ENCODE data around the gene CEP135.
"Not testable (repeated sequence)": the region's sequence is repeated elsewhere in the genome, so short reads cannot be mapped to it uniquely, and the experiment has no call there.

The CEP135 gene

DNA sequence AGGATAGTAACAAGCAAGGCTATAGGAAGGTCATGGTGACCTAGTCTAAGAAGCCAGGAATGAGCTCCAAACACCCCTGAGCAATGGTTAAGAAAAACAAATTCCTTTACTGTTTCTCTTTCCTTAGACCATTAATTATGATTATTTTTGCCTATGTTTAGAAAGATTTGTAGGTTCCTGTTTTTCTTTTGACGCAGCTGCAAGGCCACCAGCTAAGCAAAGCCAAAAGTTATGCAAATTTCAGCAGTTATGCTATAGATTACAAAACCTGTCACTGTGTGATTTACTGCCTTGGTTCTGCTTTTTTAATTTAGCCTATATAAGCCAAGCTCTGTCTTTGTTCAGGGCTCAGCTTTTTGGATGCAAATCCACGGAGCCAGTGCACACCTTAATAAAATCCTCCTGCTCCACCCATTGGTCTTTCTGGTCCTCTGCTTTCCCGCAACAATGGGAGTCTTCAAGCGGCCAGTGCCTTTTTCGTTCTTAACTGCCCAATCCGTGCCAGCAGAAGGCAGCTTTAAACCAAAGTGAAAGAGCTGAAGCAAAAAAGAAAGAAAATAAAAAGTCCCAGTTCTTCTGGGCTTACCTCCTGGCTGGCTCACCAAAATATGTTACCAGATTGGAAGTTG lies 1.4 kb upstream of the CEP135 start:
- no peak for DNase-seq (ENCODE audit: low spot score)

DNA sequence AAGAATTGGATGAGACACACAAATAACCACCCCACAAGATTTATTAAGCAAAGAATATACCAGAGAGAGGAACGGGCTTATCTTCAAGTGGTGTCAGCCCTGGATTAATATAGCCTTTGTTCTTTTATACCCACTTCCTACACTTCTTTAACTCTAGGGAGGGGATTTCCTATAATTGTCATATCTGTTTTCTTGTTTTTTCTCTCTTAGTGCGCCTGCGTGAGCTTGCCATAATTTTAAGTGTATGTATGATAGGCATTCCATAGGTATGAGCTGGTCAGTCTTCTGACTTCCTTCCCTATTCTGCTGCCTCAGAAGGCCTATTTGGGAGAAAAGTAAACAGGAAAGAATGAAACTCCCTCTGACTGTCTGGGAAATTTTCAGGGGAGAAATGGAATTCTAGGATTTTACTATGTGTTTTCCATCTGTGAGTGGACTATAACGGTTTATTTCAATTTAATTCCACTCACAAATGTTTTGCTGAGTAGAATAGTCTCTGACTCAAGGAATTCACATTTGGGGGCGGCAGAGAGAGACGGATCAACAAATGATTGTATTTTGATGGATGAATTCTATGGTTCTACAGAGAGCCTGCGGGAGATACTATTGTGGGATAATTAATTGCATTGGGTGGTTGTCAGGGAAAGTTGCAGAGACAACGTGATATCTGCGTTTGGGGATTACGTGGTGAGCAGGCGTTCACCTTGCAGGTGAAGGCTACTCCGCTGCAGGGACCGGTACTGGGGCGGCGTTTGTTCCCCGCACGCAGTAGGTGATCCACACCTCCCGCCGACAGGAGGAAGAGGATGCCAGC lies 626 bp upstream of the CEP135 start:
- no peak for DNase-seq (ENCODE audit: low spot score)

DNA sequence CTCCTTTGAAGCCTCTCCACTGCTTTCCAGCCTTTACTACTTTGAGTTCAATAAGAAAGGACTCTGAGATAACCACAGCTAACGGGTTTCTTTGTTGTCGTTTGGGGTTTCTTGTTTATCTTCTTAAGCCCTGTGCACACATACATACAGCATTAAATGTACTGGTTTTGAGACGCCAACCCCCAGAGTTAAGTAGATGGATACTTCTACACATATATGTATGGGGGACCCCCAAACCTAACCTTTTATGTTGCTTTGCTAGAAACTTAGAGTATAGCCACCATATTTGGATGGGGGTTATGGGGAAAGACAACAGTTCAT lies 697 bp downstream of the CEP135 start:
- DNase-seq (ENCODE audit: low spot score), result no peak

DNA sequence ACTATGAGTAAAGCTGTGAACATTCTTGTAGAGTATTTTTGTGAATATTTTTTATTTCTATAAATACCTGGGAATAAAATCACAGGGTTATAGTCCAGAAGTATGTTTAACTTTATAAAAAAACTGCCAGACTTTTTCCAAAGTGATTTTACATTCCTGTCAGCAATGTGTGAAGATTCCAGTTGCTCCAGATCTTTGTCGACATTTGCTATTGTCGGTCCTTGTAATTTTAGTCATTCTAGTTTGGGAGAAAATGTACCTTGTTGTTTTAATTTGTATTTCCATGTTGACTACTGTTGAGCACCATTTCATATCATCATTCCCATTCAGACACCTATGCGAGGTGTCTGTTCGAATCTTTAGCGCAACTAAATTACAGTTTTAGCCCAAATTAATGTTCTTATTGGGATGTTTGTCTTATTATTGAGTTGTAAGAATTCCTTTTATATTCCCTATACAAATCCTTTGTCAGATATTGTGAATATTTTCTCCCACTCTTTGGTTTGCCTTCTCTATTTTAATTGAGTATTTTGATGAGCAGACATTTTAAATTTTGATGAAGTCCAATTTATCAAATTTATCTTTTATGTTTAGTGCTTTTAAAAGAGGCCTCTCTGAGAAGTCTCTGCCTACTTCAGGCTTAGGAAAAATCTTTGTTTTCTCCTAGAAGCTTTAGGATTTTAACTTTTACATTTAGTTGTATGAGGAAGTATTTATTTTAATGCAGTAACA lies 2.6 kb downstream of the CEP135 start:
- no peak for DNase-seq (ENCODE audit: low spot score)

DNA sequence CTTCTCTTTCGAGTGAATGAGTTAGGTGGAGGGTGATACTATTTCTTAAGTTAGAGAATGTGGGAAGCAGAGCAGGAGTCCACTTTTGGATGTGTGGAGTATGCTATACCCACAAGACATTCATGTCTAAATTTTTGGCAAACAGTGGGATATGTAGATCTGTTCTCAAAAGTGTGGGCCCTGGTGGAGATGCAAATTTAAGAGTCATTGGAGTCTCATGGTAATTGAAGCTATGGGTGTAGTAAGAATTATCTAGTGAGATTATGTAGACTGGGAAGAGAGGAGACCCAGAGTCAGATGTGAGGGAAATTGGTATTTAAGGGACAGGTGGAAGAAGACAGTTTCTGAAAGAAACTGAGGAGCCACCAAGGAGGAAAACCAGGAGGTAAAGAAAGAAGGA lies 7.0 kb downstream of the CEP135 start:
- DNase-seq (ENCODE audit: low spot score), result no peak

DNA sequence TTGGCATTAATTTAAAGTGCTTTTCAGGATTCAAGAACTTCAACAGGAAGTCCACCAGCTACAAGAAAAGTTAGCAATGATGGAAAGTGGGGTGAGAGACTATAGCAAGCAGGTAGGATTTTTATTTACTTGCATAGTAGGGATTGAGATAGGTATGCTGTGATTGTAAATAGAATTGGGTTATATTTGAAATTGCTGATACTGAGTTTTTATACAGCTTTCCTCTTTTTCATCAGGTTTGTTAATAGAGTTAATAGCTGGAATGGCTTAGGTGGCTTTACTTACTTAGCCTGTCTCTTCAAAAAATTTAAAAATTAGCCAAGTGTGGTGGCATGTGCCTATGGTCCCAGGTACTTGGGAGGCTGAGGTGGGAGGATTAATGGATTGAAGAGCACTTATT lies 10.9 kb downstream of the CEP135 start:
- DNase-seq (ENCODE audit: low spot score), result no peak

DNA sequence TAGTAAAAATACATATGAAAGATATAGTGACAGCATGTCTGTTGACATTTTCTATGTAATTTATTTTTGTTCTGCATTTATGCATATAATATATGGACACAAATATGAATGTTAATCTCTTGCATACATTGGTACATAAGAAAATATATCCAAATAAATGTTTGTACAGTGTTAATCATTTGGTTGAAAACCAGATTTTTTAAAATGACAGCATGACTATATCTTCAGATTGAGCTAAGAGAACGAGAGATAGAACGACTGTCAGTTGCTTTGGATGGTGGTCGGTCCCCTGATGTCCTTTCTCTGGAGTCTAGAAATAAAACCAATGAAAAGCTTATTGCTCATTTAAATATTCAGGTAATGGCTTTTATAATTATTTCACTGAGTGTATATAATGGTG lies 15.3 kb downstream of the CEP135 start:
- no peak for DNase-seq (ENCODE audit: low spot score)

DNA sequence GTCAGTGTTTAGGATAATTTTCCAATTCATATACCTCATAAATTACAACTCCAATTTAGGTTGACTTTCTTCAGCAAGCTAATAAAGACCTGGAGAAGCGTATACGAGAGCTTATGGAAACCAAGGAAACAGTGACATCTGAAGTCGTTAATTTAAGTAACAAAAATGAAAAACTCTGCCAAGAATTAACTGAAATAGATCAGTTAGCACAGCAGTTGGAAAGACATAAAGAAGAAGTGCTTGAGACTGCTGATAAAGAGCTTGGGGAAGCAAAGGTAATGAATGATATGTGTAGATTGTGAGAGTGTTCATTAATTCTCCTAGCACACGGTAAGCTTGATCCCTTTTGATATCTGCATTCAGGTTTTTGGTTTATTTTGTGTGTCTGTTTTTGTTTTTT lies 16.8 kb downstream of the CEP135 start:
- DNase-seq (ENCODE audit: low spot score), result no peak

DNA sequence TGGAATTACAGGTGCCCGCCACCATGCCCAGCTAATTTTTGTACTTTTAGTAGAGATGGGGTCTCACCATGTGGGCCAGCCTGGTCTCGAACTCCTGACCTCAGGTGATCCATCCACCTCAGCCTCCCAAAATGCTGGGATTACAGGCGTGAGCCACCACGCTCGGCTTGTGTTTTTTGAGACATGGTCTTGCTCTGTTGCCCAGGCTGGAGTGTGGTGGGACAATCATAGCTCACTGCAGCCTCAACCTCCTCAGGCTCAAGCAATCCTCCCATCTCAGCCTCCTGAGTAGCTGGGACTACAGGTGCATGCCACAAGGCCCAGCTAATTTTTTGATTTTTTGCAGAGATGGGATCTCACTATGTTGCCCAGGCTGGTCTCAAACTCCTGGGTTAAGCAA lies 17.6 kb downstream of the CEP135 start:
- DNase-seq (ENCODE audit: low spot score), result not testable (repeated sequence)

DNA sequence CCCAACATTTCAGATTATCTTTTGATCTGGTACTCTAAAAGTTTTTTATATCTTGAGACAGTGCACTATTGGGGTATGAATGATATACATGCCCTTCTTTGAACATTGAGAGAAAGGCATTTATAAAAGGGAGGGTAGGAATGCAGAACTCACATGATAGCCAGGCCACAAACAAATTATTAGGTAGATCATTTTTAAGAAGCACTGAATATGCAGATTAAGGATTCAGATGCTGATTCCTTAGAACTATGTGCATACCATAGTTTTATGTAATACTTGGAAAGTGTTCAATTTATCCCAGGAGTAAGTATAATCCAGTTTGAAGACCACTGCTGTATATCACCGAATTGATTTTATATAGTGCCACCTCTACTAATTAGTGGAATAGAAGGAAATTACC lies 18.6 kb downstream of the CEP135 start:
- DNase-seq (ENCODE audit: low spot score), result no peak

DNA sequence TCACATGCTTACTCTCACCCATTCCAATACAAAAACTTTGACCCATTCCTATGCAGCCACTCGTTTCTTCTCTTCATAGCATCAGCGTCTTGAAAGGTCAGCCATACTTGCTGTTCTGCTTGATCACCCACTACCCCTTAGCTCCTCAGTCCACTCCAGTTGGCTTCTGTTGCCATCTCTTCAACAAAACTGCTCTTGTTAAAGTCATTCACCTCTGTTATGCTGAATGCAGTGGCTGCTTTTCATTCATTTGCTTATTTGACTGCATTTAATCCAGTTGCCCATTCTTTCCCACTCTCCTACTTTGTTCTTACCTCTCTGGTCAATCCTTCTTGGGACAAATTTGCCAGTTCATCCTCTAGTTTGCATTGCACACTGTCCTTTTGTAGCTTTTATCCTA lies 24.9 kb downstream of the CEP135 start:
- no peak for DNase-seq (ENCODE audit: low spot score)

DNA sequence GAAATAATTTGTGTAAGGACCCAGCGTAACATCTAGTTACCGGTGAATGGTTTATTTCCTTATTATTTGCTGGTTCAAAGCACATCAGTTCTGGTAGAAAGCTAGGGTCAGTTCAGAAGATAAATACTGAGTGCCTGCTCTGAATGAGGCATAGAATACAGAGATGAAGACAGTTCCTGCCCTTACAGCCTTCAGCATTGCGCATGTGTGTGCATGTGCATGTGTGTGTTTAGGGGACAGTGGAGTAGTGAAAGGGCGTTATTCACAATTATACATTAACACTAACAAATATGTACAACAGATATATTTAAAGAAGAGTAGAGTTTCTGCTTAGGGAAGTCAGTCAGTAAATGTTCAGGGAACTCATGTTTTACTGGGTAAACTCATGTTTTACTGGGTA lies 29.1 kb downstream of the CEP135 start:
- DNase-seq (ENCODE audit: low spot score), result no peak

DNA sequence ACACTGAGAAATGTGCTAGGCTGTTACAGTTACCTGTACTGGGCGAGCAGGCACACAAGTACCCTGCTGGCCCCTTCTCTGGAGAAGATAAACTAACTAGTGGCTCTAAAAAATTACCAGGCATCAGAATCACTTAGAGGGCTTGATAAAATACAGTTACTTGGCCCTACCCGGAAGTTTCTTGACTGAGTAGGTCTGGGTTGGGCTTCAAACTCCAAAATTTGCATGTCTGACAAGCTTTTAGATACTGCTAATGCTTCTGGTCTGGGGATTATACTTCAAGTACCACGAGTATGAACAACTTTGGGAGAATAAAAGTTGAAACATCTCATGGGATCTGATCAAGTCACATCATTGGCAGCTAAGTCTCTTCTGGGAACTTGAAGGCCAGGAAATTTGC lies 30.8 kb downstream of the CEP135 start:
- DNase-seq (ENCODE audit: low spot score), result no peak

DNA sequence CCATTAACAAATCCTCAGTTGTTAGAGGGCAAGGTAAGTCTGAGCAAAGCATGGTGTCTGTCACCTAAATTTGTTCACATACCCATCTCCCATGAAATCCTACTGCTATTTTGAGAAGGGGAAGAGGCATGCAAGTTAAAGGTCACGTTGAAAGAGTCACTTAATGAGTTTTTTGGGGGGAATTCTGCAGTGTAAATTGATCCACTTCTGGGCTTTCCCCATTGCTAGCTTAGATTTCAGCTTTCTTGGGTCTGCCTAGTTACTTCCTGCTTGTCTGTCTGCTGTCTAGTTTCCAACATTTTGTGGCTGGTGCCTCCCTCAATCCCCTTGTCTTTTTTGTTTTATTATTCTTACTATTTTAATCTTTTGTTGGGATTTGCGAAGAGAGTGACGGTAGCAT lies 32.0 kb downstream of the CEP135 start:
- no peak for DNase-seq (ENCODE audit: low spot score)

DNA sequence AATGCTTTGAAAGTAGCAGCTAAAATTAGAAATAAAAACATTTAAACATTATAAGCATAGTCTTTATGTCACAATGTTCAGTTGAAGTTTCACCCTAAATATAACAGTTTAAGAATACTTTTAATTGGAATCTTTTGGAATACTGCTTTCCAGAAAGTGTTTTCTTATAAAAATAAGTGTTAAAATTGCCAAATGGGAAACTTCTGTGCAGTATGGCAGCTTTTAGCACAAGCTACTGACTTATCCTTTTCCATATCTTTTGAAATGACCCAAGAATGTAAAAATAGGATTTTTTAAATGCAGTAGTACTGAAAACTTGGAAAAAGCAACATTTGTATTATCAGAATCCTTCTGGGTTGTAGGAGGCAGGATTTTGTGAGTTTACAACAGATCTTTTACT lies 34.2 kb downstream of the CEP135 start:
- no peak for DNase-seq (ENCODE audit: low spot score)

DNA sequence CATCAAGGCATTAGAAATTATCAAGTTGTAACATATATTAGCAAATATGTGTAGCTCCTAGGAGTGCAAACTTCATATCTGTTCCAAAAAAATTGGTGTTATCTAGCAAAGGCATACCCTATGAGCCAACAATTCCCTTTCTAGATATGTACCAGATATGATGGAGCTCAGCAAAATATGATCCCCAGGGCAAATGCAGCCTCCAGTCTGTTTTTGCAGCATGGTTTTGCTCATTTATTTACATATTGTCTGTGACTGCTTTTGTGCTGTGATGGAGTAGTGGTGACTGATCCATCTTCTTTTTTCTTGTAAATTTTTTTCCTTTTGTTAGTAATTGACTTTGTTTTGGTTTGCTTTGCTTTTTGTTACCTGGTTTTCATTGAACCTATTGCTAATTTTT lies 41.0 kb downstream of the CEP135 start:
- DNase-seq (ENCODE audit: low spot score), result no peak

DNA sequence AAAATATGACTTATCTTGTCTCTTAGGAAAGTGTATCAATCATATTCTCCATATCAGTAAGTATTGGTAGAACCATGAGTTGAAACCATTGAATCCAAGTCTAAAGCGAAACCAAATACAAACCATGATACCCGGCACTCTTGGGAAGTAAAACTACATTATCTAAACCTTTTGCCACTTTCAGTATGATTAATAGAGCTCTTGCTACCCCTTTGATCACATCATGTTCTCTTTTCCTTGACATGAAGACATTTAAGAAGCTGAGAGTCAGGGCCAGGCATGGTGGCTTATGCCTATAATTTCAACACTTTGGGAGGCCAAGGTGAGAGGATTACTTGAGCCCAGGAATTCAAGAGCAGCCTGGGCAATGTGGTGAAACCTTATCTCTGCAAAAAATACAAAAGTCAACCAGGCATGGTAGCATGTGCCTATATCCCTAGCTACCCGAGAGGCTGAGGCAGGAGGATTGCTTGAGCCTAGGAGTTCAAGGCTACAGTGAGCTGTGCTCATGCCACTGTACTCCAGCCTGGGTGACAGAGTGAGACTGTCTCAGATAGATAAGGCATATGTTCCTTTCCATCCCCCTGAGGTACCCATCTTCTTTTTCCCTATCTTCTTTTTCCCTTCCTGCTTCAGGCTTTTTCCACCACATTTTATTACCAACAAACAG lies 45.4 kb downstream of the CEP135 start:
- no peak for DNase-seq (ENCODE audit: low spot score)

DNA sequence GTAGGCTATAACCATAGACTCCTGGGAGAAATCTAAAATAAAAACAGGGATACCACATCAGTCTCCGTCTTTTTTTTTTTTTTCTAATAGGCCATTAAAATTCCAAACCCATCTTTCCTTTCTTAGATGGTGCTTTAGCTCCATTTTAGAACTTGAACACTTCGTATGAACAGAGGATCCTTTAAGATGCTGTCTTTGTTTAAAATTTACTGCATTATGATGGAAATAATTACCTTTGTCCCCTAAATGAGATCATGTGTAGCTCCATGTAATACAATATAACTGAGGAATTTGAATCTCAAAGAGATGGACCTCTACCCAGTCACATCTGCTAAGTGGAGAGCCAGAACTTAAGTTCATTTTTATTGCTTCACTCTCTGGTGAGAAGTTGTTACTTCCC lies 47.9 kb downstream of the CEP135 start:
- DNase-seq (ENCODE audit: low spot score), result no peak

DNA sequence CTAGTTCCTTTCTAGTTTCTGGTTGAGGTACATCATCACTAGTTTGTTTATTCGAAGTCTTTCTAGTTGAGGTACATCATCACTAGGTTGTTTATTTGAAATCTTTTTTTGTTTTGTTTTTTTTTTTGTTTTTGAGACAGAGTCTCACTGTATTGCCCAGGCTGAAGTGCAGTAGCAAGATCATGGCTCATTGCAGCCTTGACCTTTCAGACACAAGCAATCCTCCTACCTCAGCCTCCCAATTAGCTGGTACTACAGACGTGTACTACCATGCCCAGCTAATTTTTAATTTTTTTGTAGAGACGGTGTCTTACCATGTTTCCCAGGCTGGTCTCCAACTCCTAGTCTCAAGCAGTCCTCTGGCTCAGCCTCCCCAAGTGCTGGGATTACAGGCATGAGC lies 54.9 kb downstream of the CEP135 start:
- no peak for DNase-seq (ENCODE audit: low spot score)

DNA sequence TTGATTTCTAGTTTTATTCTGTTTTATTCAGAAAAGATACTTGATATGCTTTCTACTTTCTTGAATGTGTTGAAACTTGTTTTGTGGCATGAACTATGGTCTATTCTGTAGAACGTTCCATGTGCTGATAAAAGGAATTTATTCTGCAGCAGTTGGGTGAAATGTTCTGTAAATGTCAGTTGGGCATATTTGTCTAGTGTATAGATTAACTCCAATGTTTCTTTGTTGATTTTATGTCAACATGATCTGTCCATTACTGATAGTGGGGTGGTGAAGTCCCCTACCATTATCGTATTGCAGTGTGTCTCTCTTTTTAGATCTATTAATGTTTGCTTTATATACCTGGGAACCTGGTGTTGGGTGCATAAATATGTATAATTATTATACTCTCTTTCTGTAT lies 55.5 kb downstream of the CEP135 start:
- DNase-seq (ENCODE audit: low spot score), result no peak

DNA sequence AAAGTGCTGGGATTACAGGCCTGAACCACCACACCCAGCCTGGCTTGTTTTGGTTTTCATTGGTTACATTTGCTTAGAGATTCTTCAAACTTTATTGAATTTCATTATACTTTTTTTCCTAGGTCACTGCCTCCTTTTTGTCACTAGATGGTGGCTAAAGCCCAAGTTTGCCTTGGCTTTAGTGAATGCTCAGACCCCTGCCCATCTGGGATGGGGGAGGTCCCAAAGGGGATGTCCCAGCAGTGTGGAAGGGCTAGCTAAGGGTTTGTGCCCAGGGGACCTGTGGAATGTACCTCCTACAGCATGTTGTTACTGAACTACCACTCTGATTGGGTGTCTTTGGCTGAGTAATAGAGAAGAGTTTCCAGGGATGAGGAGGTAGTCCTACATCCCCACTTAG lies 58.4 kb downstream of the CEP135 start:
- DNase-seq (ENCODE audit: low spot score), result no peak

DNA sequence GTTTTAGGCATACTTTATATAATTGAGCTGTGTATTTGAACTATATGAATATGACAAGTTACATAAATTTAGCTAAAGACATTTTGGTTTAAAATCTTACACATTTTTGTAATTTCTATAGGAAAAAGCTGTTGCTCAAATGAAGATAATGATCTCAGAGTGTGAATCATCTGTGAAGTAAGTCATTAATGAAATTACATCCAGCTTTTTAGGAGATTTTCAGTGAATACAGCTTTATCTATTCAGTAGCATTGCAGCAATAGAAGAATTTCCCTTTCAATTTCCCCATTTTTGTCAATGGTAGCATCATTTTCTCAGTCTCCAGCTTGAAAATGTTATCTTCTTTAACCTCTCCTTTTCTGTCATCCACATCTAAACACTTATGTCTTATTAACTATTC lies 59.5 kb downstream of the CEP135 start:
- no peak for DNase-seq (ENCODE audit: low spot score)

DNA sequence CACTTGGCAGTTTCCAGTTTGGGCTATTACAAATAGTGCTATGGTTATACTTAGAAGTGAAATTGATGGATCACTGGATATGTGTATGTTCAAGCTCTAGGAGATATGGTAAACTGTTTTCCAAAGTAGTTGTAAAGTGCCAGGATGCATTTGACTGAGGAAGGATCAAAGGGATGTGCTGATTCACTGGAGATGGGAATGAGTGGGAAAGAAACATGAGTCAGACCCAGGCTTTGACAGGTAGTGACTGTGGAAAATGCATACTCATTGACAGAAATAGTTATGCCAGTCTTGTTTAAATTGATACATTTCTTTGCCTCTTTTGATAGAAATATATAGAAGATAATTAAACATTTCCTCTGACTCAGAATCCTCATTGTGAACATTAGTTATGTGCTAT lies 77.9 kb downstream of the CEP135 start:
- no peak for DNase-seq (ENCODE audit: low spot score)

Measured in HuH-7.5 (cell line).